ENCODE measurements around the gene NQO2.

The NQO2 gene

DNA sequence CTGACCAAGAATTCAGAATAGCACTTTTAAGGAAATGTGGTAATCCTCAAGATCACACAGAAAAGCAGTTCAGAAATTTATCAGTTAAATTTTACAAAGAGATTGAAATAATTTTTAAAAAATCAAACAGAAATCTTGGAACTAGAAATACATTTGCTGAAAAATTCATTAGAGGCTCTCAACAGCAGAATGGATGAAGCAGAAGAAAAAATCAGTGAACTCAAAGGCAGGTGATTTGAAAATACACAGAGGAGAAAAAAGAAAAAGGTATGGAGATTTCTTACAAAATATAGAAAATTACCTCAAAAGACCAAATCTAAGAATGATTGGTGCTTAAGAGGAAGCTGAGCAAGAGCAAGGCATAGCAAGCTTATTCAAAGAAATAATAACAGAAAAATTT is 11.5 kb downstream of the NQO2 start:
- DNase-seq (ENCODE audit: low read depth), result no peak
- H3K4me3 ChIP-seq (ENCODE audit: low read depth, low read length), result no peak overlapping the region
- no peak for TF ChIP-seq MYC (IDR thresholded peaks at IDR 0.05; ENCODE audit: low read depth, low read length)
- TF ChIP-seq POLR2A (IDR thresholded peaks at IDR 0.05; ENCODE audit: extremely low read depth, insufficient read length), result no peak
- TF ChIP-seq, protein P1, sequence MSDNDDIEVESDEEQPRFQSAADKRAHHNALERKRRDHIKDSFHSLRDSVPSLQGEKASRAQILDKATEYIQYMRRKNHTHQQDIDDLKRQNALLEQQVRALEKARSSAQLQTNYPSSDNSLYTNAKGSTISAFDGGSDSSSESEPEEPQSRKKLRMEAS (IDR thresholded peaks at IDR 0.05; ENCODE audit: low read depth, low read length), result no peak
- TF ChIP-seq, protein P2, sequence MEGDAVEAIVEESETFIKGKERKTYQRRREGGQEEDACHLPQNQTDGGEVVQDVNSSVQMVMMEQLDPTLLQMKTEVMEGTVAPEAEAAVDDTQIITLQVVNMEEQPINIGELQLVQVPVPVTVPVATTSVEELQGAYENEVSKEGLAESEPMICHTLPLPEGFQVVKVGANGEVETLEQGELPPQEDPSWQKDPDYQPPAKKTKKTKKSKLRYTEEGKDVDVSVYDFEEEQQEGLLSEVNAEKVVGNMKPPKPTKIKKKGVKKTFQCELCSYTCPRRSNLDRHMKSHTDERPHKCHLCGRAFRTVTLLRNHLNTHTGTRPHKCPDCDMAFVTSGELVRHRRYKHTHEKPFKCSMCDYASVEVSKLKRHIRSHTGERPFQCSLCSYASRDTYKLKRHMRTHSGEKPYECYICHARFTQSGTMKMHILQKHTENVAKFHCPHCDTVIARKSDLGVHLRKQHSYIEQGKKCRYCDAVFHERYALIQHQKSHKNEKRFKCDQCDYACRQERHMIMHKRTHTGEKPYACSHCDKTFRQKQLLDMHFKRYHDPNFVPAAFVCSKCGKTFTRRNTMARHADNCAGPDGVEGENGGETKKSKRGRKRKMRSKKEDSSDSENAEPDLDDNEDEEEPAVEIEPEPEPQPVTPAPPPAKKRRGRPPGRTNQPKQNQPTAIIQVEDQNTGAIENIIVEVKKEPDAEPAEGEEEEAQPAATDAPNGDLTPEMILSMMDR (IDR thresholded peaks at IDR 0.05; ENCODE audit: low read depth, low read length), result no peak

DNA sequence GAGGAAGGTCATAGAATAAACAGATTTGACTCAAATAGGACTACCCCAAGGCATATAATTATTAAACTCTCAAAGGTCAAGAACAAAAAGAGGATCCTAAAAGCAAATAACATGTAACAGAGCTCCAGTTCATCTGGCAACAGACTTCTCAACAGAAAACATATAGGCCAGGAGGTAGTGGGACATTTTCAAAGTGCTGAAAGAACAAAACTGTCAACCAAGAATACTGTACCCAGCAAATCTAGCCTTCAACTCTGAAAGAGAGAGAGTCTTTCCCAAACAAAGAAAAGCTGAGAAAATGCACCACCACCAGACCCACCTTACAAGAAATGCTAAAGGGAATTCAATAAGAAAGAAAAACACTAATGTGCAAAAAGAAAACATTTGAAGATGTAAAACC is 11.9 kb downstream of the NQO2 start:
- TF ChIP-seq MYC (IDR thresholded peaks at IDR 0.05; ENCODE audit: low read depth, low read length) (no peak), POLR2A (IDR thresholded peaks at IDR 0.05; ENCODE audit: extremely low read depth, insufficient read length) (no peak)
- TF ChIP-seq, protein P1 (IDR thresholded peaks at IDR 0.05; ENCODE audit: low read depth, low read length), result no peak
- TF ChIP-seq, protein P2 (IDR thresholded peaks at IDR 0.05; ENCODE audit: low read depth, low read length), result no peak
- no peak overlapping the region for H3K4me3 ChIP-seq (ENCODE audit: low read depth, low read length)
- no peak for DNase-seq (ENCODE audit: low read depth)

- DNase-seq (ENCODE audit: low read depth), result peak; percentile 89
- H3K4me3 ChIP-seq (ENCODE audit: low read depth, low read length), result no peak overlapping the region
- TF ChIP-seq, protein P1 (IDR thresholded peaks at IDR 0.05; ENCODE audit: low read depth, low read length), result no peak
- TF ChIP-seq MYC (IDR thresholded peaks at IDR 0.05; ENCODE audit: low read depth, low read length) (no peak), POLR2A (IDR thresholded peaks at IDR 0.05; ENCODE audit: extremely low read depth, insufficient read length) (no peak)
- TF ChIP-seq, protein P2 (IDR thresholded peaks at IDR 0.05; ENCODE audit: low read depth, low read length), result no peak
These were observed 13.8 kb downstream of the NQO2 start for GRCh38 chr6:3013486-3013885.

DNA sequence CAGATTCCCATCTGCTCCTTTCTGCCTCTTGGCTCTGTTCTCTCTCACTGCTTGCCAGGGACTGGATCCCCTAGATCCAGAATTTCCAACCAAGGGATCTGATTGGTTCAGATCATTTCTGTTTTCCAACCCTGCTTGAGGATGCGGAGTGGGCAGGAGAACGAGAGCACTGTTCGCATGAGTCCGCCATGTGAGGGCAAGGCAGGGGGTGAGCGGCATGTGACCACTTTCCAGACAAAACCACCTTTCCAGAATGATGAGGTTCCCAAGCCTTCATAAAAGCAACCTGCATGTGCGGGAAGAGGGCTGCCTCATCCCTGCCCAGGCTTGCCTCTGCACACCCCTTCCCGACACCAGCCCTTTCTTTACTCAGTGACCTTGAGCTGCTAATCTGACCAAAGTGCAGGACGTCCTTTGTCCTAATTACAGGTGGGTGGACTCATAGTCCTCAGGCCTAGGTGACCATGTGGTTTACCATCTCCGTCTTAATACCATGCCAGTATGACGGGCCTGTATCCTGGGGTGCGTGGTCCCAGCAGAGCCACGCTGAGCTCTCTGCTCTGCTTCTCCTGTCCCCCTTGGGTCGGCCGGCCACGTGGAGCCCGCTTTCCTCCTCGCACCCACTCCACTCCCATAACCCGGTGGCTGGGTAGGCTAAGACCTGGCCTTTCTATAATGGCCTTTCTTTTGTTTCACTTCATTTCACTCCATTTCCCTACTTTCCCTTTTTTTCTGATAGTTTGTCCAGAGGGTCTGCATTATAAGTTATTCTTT is 14.4 kb downstream of the NQO2 start:
- TF ChIP-seq POLR2A (IDR thresholded peaks at IDR 0.05; ENCODE audit: extremely low read depth, insufficient read length) (no peak), MYC (IDR thresholded peaks at IDR 0.05; ENCODE audit: low read depth, low read length) (no peak)
- TF ChIP-seq, protein P2 (IDR thresholded peaks at IDR 0.05; ENCODE audit: low read depth, low read length), result no peak
- TF ChIP-seq, protein P1 (IDR thresholded peaks at IDR 0.05; ENCODE audit: low read depth, low read length), result no peak
- DNase-seq (ENCODE audit: low read depth), result no peak

GRCh38 chr6:3014675-3015066 is 15.0 kb downstream of the NQO2 start:
- no peak overlapping the region for H3K4me3 ChIP-seq (ENCODE audit: low read depth, low read length)
- DNase-seq (ENCODE audit: low read depth), result no peak
- TF ChIP-seq, protein P1 (IDR thresholded peaks at IDR 0.05; ENCODE audit: low read depth, low read length), result no peak
- no peak for TF ChIP-seq POLR2A (IDR thresholded peaks at IDR 0.05; ENCODE audit: extremely low read depth, insufficient read length)
- TF ChIP-seq, protein P2 (IDR thresholded peaks at IDR 0.05; ENCODE audit: low read depth, low read length), result no peak
- no peak for TF ChIP-seq MYC (IDR thresholded peaks at IDR 0.05; ENCODE audit: low read depth, low read length)

More for the DNA sequence above, 14.4 kb downstream of the NQO2 start:
- H3K4me3 ChIP-seq (ENCODE audit: low read depth, low read length), result no peak overlapping the region
